HEK293 (cell line): ENCODE data around the gene PLAAT5.

Experiments used
- CTCF ChIA-PET: fragments of 350-600 bp; formaldehyde crosslinking; extraction: SDS; loops from one replicate; lab custom pipeline; 2021; ENCODE audit warnings: antibody characterized with exemption; lab: Yijun Ruan, JAX
- POLR2A ChIA-PET: fragments of 300-600 bp; formaldehyde crosslinking; extraction: SDS; loops from one replicate; lab custom pipeline; 2020; ENCODE audit warnings: antibody characterized with exemption, inconsistent platforms; lab: Yijun Ruan, JAX
- H3K27ac ChIP-seq: fragments of 200-500 bp; sonication (Bioruptor generic); 2 replicates; pipeline ENCODE4 v1.5.1; 2014; ENCODE audit warnings: low read depth, low read length, control low read depth, inconsistent platforms; ENCODE audit errors: extremely low read depth
- H3K36me3 ChIP-seq, 2 experiments: fragments of 200-500 bp in 1 of 2; sonication (Bioruptor generic) in 1 of 2; 1 replicate in 1 of 2; 2 replicates in 1 of 2; pipeline ENCODE4 v1.5.1; 2014 to 2017; ENCODE audit warnings: inconsistent platforms in 2 of 2, low read length in 2 of 2; ENCODE audit not compliant: control insufficient read depth in 2 of 2, insufficient read depth in 1 of 2
- H3K4me1 ChIP-seq: fragments of 200-500 bp; sonication (Bioruptor generic); 2 replicates; pipeline ENCODE4 v1.5.1; 2014; ENCODE audit warnings: mild to moderate bottlenecking, low read length, inconsistent platforms; ENCODE audit not compliant: control insufficient read depth, insufficient read depth
- H3K4me3 ChIP-seq: 2 replicates; pipeline ENCODE4 v1.5.1; 2011; ENCODE audit warnings: low read depth, mild to moderate bottlenecking, control low read depth, low read length, moderate library complexity
- H3K9me3 ChIP-seq: fragments of 200-500 bp; sonication (Bioruptor generic); 2 replicates; pipeline ENCODE4 v1.5.1; 2014; ENCODE audit warnings: low read depth, low read length, inconsistent platforms; ENCODE audit not compliant: control insufficient read depth, insufficient read depth
- SP3 ChIP-seq: fragments of 450-650 bp; formaldehyde crosslinking; IDR thresholded peaks from 2 replicates; pipeline ENCODE4 v1.5.1; 2016; ENCODE audit warnings: missing biosample characterization, missing genetic modification characterization
- ZBTB1 ChIP-seq: fragments of 450-650 bp; formaldehyde crosslinking; IDR thresholded peaks from 2 replicates; pipeline ENCODE4 v1.5.1; 2016; ENCODE audit warnings: missing biosample characterization, missing genetic modification characterization
- ZBTB20 ChIP-seq: fragments of 450-650 bp; formaldehyde crosslinking; IDR thresholded peaks from 2 replicates; pipeline ENCODE4 v1.5.1; 2016; ENCODE audit warnings: missing biosample characterization, missing genetic modification characterization
- ZNF132 ChIP-seq: fragments of 450-650 bp; formaldehyde crosslinking; IDR thresholded peaks from 2 replicates; pipeline ENCODE4 v1.5.1; 2017; ENCODE audit warnings: missing biosample characterization, missing genetic modification characterization, borderline replicate concordance
- ZNF133 ChIP-seq: fragments of 450-650 bp; formaldehyde crosslinking; IDR thresholded peaks from 2 replicates; pipeline ENCODE4 v1.5.1; 2016; ENCODE audit warnings: missing biosample characterization, missing genetic modification characterization
- ZNF155 ChIP-seq: fragments of 450-650 bp; formaldehyde crosslinking; IDR thresholded peaks from 2 replicates; pipeline ENCODE4 v1.5.1; 2016; ENCODE audit warnings: missing biosample characterization, missing genetic modification characterization
- ZNF2 ChIP-seq: fragments of 450-650 bp; formaldehyde crosslinking; IDR thresholded peaks from 2 replicates; pipeline ENCODE4 v1.5.1; 2016; ENCODE audit warnings: missing biosample characterization, missing genetic modification characterization
- ZNF544 ChIP-seq: fragments of 450-650 bp; formaldehyde crosslinking; IDR thresholded peaks from 2 replicates; pipeline ENCODE4 v1.5.0; 2017; ENCODE audit warnings: missing biosample characterization, missing genetic modification characterization
- ZNF585B ChIP-seq: fragments of 450-650 bp; formaldehyde crosslinking; IDR thresholded peaks from 2 replicates; pipeline ENCODE4 v1.5.1; 2016; ENCODE audit warnings: missing biosample characterization, missing genetic modification characterization
- TF ChIP-seq, protein P1 (sequence below): fragments of 450-650 bp; formaldehyde crosslinking; IDR thresholded peaks from 2 replicates; pipeline ENCODE4 v1.5.1; 2016; ENCODE audit warnings: missing biosample characterization, missing genetic modification characterization
- TF ChIP-seq, protein P2 (sequence below): fragments of 450-650 bp; formaldehyde crosslinking; IDR thresholded peaks from 2 replicates; pipeline ENCODE4 v1.5.1; 2016; ENCODE audit warnings: missing biosample characterization, missing genetic modification characterization, low read depth
- TF ChIP-seq, protein P3 (sequence below): fragments of 450-650 bp; formaldehyde crosslinking; IDR thresholded peaks from 2 replicates; pipeline ENCODE4 v1.5.1; 2016; ENCODE audit warnings: missing biosample characterization, missing genetic modification characterization, borderline replicate concordance
- TF ChIP-seq, protein P4 (sequence below): fragments of 450-650 bp; formaldehyde crosslinking; IDR thresholded peaks from 2 replicates; pipeline ENCODE4 v1.5.1; 2016; ENCODE audit warnings: missing biosample characterization, missing genetic modification characterization
- TF ChIP-seq, protein P5 (sequence below): sonication (generic); formaldehyde crosslinking; IDR thresholded peaks from 2 replicates; pipeline ENCODE4 v1.8.1; 2022; ENCODE audit warnings: mild to moderate bottlenecking, moderate library complexity, missing genetic modification reagents

The PLAAT5 gene

DNA sequence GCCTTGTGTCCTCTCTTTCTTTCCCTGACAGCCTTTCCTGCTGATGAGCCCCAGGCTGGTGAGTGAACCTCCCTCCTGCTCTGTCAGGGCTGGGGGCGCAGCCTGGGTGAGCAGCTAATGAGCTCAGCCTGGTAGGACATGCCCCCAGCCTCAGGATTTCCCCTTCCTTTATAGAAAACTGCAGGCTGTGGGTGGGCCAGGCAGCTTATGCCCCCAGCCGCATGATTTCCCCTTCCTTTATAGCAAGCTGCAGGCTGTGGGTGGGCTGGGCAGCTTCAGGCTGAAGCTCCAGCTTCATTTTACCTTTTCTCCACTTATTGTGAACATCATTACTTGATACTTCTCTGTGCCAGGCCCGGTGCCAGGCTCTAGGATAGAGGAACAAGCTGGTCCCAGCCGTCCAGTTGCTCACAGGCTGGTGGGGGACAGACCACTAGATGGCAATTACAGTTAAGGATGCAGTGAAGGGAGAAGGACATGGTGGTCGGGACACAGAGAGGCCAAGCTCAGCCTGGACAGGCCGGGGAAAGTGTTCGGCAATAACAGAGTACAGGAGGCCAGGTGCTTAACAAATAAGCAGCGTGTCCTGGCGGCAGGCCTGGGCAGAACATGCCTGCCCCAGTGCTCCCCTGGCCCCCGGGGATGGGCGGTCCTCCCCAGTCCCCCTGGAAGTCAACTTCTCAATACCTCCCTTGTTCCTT is 20.2 kb upstream of the PLAAT5 start (continued):
- TF ChIP-seq, protein P1, sequence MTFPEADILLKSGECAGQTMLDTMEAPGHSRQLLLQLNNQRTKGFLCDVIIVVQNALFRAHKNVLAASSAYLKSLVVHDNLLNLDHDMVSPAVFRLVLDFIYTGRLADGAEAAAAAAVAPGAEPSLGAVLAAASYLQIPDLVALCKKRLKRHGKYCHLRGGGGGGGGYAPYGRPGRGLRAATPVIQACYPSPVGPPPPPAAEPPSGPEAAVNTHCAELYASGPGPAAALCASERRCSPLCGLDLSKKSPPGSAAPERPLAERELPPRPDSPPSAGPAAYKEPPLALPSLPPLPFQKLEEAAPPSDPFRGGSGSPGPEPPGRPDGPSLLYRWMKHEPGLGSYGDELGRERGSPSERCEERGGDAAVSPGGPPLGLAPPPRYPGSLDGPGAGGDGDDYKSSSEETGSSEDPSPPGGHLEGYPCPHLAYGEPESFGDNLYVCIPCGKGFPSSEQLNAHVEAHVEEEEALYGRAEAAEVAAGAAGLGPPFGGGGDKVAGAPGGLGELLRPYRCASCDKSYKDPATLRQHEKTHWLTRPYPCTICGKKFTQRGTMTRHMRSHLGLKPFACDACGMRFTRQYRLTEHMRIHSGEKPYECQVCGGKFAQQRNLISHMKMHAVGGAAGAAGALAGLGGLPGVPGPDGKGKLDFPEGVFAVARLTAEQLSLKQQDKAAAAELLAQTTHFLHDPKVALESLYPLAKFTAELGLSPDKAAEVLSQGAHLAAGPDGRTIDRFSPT (tag by site-specific recombination) = no peak
- TF ChIP-seq ZBTB1 (no peak), ZNF585B (tag by site-specific recombination) (no peak)
- TF ChIP-seq, protein P2, sequence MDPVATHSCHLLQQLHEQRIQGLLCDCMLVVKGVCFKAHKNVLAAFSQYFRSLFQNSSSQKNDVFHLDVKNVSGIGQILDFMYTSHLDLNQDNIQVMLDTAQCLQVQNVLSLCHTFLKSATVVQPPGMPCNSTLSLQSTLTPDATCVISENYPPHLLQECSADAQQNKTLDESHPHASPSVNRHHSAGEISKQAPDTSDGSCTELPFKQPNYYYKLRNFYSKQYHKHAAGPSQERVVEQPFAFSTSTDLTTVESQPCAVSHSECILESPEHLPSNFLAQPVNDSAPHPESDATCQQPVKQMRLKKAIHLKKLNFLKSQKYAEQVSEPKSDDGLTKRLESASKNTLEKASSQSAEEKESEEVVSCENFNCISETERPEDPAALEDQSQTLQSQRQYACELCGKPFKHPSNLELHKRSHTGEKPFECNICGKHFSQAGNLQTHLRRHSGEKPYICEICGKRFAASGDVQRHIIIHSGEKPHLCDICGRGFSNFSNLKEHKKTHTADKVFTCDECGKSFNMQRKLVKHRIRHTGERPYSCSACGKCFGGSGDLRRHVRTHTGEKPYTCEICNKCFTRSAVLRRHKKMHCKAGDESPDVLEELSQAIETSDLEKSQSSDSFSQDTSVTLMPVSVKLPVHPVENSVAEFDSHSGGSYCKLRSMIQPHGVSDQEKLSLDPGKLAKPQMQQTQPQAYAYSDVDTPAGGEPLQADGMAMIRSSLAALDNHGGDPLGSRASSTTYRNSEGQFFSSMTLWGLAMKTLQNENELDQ (tag by site-specific recombination) = no peak
- TF ChIP-seq, all 188 proteins: peak for 0

DNA sequence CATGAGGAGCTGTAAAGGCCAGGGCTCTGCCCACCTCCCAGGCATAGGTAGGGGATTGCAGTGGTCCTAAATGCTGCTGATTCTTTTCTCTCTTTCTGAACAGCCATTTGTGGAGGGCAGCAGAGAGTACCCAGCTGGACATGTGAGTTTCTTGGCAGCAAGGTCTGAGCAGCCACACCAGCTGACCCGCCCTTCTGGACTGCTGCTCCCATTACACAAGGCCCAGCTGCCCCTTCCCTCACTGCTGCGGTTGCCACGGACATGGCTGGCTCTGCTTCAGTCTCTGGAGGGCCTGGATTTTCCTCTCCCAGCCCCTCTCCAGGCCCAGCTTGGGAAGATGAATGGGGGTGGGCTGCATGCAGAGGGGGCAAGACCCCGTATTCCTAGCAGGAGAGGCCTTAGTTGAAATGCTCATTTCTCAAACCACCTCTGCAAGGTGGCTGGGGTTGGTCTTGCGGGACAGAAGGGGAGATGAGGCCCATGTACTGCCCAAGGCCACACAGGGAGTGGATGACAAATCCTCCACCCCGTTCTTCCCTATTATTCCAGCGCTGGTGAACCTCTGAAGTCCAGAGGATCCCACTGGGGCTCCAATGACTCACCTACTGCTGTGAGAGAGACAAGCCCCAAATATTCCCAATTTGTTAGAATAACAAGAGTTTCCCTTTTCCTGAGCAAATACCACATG is 19.5 kb upstream of the PLAAT5 start:
- ChIA-PET POLR2A (no interaction called here), CTCF (no interaction called here)

DNA sequence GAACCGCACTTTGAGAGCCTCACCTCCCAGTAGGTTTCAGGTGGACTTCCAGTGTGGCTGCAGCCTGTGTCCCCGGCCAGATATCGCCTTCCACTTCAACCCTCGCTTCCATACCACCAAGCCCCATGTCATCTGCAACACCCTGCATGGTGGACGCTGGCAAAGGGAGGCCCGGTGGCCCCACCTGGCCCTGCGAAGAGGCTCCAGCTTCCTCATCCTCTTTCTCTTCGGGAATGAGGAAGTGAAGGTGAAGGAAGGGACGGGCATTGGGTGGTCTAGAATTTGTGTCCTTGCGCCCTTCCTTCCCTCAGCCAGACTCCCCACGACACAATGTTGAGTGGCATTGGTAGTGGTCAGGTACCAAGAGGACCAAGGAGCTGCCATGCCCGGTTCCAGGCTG is 17.8 kb upstream of the PLAAT5 start:
- Histone ChIP-seq H3K4me1 (no peaks in the 10 kb centered on the region), H3K9me3 (no peaks in the 10 kb centered on the region), H3K27ac (no peak overlapping the region), H3K36me3 (no peaks in the 10 kb centered on the region), H3K4me3 (no peak overlapping the region)
- TF ChIP-seq, protein P3, sequence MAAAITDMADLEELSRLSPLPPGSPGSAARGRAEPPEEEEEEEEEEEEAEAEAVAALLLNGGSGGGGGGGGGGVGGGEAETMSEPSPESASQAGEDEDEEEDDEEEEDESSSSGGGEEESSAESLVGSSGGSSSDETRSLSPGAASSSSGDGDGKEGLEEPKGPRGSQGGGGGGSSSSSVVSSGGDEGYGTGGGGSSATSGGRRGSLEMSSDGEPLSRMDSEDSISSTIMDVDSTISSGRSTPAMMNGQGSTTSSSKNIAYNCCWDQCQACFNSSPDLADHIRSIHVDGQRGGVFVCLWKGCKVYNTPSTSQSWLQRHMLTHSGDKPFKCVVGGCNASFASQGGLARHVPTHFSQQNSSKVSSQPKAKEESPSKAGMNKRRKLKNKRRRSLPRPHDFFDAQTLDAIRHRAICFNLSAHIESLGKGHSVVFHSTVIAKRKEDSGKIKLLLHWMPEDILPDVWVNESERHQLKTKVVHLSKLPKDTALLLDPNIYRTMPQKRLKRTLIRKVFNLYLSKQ = no peak
- no peak for TF ChIP-seq SP3 (tag by site-specific recombination)
- TF ChIP-seq, protein P4, sequence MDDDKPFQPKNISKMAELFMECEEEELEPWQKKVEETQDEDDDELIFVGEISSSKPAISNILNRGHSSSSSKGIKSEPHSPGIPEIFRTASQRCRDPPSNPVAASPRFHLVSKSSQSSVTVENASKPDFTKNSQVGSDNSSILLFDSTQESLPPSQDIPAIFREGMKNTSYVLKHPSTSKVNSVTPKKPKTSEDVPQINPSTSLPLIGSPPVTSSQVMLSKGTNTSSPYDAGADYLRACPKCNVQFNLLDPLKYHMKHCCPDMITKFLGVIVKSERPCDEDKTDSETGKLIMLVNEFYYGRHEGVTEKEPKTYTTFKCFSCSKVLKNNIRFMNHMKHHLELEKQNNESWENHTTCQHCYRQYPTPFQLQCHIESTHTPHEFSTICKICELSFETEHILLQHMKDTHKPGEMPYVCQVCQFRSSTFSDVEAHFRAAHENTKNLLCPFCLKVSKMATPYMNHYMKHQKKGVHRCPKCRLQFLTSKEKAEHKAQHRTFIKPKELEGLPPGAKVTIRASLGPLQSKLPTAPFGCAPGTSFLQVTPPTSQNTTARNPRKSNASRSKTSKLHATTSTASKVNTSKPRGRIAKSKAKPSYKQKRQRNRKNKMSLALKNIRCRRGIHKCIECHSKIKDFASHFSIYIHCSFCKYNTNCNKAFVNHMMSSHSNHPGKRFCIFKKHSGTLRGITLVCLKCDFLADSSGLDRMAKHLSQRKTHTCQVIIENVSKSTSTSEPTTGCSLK (tag by site-specific recombination) = no peak
- TF ChIP-seq ZNF2 (tag by site-specific recombination) = no peak
- TF ChIP-seq ZBTB20 (tag by site-specific recombination) = no peak
- no peak for TF ChIP-seq ZNF132 (tag by site-specific recombination)
- no peak for TF ChIP-seq ZNF544 (tag by site-specific recombination)
- ChIA-PET POLR2A (no interaction called here), CTCF (interaction anchor here (0.5 to 4.3 kb wide), 6 partner anchors 11 to 351 kb away, joined by 3 to 17 read pairs (median 3); no protein-coding TSS in a partner anchor)

More for the DNA sequence above, 19.5 kb upstream of the PLAAT5 start:
- Histone ChIP-seq H3K27ac (no peak overlapping the region), H3K4me1 (no peaks in the 10 kb centered on the region), H3K9me3 (no peaks in the 10 kb centered on the region), H3K4me3 (no peak overlapping the region), H3K36me3 (no peaks in the 10 kb centered on the region)
- TF ChIP-seq, protein P5, sequence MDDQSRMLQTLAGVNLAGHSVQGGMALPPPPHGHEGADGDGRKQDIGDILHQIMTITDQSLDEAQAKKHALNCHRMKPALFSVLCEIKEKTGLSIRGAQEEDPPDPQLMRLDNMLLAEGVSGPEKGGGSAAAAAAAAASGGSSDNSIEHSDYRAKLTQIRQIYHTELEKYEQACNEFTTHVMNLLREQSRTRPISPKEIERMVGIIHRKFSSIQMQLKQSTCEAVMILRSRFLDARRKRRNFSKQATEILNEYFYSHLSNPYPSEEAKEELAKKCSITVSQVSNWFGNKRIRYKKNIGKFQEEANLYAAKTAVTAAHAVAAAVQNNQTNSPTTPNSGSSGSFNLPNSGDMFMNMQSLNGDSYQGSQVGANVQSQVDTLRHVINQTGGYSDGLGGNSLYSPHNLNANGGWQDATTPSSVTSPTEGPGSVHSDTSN (CRISPR knock-in tag) = no peak
- TF ChIP-seq ZNF155 (tag by site-specific recombination) (no peak), ZNF133 (no peak)
